ENCODE measurements around the gene MTFR2.
A peak's percentile ranks its signal among the peaks of the same experiment; 100 is the strongest.
"Not testable (repeated sequence)": the region's sequence is repeated elsewhere in the genome, so short reads cannot be mapped to it uniquely, and the experiment has no call there.

MTFR2 gene

GRCh38 chr6:136232701-136233100 lies 17.4 kb downstream of the MTFR2 start:
- DNase-seq, result no peak

- no peak for DNase-seq
Observed at GRCh38 chr6:136230219-136230853, 19.8 kb downstream of the MTFR2 start.

- no peak for DNase-seq
Observed at GRCh38 chr6:136228814-136229213, 21.3 kb downstream of the MTFR2 start.

DNA sequence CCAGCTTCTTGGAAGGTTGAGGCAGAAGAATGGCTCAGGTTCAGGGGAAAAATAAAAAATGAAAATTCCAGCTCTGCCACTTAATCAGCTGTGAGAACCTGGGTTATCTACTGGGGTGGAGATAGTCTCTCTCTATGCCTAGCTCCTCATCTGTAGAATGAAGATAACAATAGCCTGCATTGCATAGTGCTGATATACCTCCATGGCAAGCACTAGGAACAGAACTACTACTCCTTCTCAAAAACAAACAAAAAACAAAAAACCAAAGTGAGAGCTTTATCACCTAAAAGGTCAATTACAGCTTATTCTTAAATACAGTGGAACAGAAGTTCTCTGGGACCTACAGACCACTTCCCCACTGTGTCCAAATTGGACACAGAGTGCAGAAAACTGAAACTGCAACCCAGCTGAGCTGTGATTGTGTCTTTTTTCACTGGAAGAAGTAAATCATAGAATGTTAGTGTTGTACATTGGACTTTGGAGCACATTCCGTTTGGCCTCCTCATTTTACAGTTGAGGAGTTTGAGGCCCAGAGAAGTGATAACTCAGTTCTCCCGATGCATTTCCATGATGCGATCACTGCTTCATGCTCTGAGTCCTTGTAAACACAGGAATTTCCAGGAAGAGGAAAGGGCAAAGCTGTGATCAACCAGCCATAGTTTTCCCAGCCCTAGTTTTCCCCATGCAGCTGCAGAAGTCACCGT lies 23.3 kb downstream of the MTFR2 start:
- DNase-seq, result no peak

- peak; percentile 43 for DNase-seq
Observed at GRCh38 chr6:136226027-136226673, 24.0 kb downstream of the MTFR2 start.

DNA sequence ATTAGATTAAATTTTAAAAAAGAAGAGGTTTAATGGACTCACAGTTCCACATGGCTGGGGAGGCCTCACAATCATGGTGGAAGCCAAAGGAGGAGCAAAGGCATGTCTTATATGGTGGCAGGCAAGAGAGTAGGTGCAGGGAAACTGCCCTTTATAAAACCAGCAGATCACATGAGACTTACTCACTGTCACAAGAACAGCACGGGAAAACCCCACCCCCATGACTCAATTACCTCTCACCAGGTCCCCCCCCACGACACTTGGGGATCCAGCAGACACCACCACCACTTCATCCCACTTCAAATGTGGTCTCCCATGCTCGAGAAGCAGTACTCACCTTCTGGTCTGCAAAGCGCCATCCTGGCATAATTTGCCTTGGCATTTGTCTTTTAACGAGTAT lies 24.6 kb downstream of the MTFR2 start:
- DNase-seq, result no peak

- DNase-seq, result not testable (repeated sequence)
Observed at GRCh38 chr6:136224974-136225373, 25.1 kb downstream of the MTFR2 start.

DNA sequence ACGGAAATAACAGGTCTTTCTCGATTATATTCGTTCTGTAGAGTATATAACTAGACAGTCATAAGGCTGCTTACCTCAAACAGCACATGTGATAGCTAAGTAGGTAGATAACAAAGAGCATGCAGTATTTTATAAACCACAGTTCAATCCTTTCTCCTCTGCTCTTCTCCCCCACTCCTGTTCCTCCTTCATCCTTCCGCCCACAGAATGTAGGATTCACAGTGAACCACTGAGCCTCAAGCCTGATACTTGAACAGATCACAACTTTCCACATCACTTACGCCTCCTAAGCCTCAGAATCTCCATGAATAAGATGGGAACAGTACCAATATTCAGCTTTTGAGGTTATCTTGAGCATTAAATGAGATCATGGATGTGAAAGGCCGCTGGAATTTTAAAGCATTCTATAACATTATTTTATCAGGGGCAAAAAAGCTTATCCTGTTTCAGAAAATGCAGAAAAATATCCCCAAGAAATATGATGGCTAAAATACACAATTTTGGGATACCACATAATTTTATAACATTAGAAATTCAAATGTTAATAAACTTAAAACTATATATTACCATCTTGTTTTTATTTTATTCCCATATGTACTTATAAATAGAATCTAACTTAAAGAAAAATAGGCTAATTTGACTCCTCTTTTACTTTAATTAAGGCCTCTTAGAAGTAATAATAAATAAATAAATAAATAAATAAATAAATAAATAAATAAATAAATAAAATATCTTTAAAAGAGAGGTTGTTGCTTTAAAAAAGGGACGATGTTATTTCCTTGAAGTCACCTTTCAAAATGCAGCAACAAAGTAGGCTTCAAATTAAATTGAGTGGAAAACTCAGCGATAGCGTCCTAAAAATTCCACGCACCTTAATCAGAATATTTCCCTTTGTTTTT lies 33.4 kb downstream of the MTFR2 start:
- DNase-seq, result no peak

DNA sequence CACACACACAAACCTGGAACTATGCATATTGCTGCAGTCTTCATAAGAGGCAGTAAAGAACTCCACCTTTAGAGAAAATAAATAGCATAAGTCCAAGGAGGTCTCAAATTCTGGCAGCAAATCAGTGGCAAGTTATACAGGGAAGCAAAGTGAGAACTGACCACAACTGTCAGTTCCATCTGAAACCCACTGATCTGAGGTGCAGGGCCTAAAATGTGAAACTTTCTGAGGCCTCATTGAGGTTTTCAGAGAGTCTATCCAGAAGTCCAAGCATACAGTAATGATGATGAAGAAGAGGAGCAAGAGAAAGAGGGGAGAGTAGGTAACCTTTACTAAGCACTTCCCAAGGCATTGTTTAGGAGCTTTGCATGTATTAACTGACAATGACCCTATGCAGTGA lies 36.3 kb downstream of the MTFR2 start:
- no peak for DNase-seq

DNA sequence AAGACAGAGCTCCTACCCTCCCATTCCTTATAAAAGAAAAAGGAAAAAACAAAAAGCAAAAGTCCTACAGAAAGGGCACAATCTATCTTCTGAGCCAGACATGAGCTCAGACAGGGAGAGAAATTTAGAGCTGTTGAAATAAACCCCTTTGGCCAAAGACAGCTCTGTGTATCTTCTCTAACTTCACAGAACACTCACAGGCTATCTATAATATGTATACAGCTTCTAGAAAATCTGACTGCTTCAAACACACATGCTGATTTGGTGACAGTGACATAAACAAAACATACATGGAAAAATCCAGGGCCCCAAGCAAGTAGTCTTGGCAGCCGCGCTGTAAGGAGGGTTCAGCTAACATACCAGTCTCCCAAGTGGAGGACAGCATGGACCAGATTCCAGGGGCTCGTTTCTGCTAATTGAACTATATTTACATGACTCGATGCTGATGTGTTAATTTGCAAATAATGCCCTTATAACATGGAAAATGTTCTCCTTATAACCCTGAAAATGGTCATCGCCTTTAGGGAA lies 37.0 kb downstream of the MTFR2 start:
- DNase-seq, result no peak

DNA sequence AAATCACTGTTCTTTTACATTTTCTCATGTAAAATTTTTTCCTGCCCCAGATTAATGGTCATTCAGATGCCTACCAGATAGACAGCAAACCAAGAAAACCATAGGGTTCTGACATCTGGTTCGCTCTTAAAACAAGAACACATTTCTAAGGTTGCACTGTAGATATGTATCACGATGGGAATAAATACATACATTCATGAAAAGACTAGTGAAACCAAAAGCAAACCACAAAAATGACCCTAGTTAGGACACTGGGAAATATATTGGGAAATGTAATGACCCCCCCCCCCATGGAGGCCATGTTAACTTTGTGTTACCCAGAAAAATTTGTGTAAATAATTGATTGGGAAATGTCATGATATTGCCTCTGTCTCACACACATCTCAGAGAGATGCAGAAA lies 37.5 kb downstream of the MTFR2 start:
- no peak for DNase-seq

DNA sequence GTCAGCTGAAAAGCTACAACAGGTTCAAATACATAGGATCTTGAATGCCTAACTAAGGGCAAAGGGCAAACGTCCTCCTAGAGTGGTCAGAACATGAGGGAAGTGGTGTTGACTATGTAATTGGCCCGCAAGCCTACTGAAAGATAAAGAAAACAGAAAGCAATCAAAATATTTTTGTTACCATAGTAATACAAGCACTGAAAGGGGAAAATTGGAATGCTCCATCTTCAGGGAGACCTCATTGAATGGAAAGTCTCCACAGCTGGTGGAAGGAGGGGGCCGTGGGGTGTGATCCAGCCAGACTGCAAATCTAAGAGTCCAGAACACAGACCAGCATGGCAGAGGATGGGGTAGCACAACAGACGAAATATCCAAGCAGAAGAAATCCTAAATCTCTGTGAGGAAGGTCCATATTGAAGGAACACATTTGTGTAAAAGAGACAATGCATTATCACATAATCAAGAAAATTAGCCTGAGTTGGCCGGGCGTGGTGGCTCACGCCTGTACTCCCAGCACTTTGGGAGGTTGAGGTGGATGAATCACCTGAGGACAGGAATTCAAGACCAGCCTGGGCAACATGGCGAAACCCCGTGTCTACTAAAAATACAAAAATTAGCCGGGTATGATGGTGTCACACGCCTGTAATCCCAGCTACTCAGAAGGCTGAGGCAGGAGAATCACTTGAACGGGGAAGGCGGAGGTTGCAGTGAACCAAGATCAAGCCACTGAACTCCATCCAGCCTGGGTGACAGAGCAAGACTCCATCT lies 39.5 kb downstream of the MTFR2 start:
- DNase-seq, result no peak

DNA sequence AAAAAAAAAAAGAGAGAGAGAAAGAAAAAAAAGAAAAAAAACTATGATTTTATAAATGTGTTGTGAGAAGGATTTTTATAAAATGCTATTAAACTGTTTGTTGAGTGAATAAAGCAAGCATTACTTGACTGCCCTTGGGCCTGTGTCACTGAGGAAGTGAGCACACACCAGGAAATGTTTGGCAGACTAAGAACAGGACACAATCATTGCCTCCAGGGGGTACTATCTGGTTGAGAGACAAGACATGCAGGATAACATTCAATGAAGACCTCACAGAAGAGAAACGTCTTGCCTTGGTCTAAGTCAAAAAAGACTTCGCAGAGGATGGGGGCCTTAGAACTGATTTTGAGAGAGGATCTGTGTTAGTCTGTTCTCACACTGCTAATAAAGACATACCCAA lies 40.6 kb downstream of the MTFR2 start:
- no peak for DNase-seq

DNA sequence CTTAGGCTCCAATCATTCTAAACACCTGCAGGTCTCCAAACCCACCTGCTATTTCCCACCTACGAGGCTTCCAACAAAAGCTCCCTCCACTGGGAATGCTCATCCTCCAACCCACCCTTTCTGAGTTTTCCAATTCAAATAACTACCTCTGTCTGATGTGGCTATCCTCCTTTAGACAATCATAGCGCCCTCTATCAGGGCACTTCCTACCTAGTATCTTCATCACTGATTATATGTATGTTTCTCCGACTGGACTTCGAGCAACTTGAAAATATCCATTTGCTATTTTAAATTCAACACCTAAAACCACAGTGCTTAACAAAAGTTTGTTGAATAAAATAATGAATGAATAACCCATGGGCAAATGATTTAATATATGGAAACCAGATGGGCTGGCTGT lies 41.3 kb downstream of the MTFR2 start:
- no peak for DNase-seq

DNA sequence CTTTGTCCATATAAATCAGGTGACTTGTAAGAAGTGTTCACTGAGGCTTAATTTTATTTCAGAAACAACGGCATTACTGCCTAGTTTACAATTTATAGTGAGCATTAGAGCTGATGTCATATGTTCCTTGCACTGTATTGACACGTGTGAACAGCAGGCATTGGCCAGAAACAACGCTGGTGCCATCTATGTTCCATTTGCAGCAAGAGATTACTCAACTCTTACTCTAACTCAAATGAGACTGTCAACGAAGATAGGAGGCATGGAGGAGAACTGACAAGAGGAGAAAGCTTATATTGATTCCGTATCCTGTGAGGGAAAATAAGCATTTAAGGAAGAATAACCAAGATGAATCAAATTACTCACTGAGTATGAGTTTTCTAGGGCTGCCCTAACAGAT lies 48.4 kb downstream of the MTFR2 start:
- peak; percentile 20 for DNase-seq

GRCh38 chr6:136192902-136193301 lies 57.2 kb downstream of the MTFR2 start:
- DNase-seq, result no peak

DNA sequence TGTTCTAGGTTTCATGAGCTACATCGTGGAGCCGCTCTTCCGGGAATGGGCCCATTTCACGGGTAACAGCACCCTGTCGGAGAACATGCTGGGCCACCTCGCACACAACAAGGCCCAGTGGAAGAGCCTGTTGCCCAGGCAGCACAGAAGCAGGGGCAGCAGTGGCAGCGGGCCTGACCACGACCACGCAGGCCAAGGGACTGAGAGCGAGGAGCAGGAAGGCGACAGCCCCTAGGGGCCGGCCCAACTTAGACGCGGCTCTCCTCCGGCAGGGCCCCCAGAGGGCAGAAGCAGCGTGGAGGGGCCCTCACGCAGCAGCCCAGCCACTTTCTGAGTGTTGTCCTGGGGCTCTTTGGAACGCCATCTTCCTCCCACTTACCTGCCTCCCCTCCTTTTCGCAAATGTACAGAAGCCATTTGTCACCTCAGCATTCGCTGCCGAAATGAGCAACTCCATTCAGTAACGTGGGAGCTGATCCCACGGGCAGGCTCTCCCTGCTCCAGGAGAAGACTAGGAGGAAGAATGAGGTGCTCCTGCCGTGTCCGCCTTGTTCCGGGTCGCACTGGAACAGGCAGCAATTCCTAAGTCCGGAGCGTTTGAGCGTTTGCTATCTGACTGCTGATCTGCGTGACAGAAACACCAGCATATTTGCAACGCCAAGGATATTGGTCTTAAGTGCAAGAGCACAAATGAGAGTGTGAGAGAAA lies 58.4 kb downstream of the MTFR2 start:
- DNase-seq, result no peak

DNA sequence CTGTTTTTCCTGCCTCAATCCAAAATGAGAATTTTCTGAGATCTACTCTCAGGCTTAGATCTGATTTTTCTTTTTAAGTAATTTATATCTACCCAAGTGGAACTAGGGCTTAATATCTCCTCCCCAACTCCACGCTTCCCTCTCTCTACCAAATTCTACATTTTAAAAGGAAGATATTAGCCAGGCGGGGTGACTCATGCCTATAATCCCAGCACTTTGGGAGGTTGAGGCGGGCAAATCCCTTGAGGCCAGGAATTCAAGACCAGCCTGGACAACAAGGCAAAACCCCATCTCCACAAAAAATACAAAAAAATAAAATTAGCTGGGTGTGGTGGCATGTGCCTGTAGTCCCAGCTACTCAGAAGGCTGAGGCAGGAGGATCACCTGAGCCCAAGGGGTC lies 61.0 kb downstream of the MTFR2 start:
- no peak for DNase-seq

- no peak for DNase-seq
Observed at GRCh38 chr6:136188486-136188885, 61.6 kb downstream of the MTFR2 start.

- no peak for DNase-seq
Observed at GRCh38 chr6:136186363-136186762, 63.7 kb downstream of the MTFR2 start.

DNA sequence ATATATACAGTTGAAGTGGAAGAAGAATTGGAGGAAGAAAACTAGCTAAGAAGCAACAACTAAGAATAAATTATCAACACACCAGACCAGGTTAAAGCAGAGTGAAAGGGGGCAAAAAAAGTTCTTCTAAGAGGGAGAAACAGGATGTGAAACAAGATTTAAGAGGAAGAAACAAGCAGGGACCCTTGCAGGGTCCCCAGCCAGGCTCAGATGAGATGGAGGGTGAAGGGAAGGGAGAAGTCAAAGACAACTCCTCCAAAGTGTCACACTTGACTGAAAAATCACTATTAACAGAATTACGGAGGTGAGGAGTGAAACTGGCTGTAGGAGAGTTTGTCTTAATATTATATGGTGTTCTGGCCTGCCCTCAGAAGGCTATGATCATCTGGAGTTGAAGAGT lies 65.4 kb downstream of the MTFR2 start:
- DNase-seq, result no peak

GRCh38 chr6:136181861-136182260 lies 68.2 kb downstream of the MTFR2 start:
- no peak for DNase-seq
